ENCODE results near the gene MSH2.
"Not testable (repeated sequence)": the region's sequence is repeated elsewhere in the genome, so short reads cannot be mapped to it uniquely, and the experiment has no call there.

MSH2 gene

DNA sequence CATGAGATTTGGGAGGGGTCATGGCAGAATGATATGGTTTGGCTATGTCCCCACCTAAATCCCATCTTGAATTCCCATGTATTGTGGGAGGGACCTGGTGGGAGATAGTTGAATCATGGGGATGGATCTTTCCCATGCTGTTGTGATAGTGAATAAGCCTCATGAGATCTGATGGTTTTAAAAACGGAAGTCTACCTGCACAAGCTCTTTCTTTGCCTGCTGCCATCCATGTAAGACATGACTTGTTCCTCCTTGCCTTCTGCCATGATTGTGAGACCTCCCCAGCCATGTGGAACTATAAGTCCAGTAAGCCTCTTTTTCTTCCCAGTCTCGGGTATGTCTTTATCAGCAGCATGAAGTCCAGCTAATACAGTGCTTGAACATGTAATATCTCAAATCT lies 5.0 kb downstream of the MSH2 start:
- DNase-seq (ENCODE audit: low read depth), result not testable (repeated sequence)

DNA sequence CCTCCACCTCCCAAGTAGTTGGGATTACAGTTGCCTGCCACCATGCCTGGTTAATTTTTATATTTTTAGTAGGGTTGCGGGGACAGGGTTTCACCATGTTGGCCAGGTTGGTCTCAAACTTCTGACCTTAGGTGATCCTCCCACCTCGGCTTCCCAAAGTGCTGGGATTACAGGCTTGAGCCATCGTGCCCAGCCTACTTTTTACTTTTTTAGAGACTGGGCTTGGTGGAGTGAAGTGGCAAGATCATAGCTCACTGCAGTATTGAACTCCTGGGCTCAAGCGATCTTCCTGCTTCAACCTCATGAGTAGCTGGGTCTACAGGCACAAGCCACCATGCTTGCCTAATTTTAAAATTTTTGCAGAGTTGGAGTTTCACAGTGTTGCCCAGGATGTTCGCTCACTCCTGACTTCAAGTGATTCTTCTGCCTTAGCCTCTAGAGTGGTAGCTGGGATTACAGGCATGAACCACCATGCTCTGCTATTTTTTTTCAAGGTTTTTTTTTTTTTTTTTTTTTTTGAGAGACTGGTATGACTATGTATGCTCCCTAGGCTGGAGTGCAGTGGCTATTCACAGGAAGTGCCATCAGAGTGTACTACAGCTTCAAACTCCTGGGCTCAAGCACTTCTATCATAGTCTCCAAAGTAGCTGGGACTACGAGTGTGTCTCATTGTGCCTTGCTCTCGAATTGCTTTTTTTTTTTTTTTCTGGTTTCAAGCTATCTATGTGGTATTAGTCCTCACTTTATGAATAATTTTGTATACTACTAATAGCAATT lies 11.9 kb downstream of the MSH2 start:
- DNase-seq (ENCODE audit: low read depth), result no peak

DNA sequence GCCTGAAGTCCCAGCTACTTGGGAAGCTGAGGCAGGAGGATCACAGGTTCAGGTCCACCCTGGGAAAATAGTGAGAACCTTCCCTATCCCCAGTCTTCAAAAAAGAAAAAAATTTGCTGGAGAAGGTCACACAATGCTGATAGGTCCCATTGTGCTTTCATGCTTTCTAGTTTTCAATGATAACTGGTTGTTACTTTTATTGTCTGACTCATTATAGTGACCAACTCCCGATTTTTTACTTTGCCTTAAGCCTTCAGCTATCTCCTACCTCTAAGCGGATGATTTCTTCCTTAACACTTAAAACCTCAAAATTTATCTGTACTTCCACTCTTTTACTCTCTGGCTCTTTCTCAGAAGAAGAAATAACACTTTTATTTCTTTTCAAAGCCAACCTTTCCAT lies 17.3 kb downstream of the MSH2 start:
- DNase-seq (ENCODE audit: low read depth), result no peak

- not testable (repeated sequence) for DNase-seq (ENCODE audit: low read depth)
Observed at GRCh38 chr2:47420683-47421082, 17.7 kb downstream of the MSH2 start.

DNA sequence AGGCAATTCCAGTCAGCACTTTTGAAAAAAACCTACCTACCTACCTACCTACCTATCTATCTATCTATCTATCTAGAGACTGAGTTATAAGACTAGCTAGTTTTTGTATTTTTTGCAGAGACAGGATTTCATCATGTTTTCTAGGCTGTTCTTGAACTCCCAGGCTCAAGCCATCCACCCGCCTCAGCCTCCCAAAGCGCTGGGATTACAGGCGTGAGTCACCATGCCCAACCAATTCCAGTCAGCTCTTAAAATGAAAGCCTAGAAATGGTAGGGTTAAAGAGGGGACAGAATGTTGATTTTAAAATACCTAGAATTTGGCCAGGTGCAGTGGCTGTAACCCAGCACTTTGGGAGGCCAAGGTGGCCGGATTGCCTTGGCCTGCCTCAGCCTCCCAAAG lies 19.1 kb downstream of the MSH2 start:
- DNase-seq (ENCODE audit: low read depth), result no peak

- no peak for DNase-seq (ENCODE audit: low read depth)
Observed at GRCh38 chr2:47422560-47422959, 19.6 kb downstream of the MSH2 start.

- DNase-seq (ENCODE audit: low read depth), result no peak
Observed at GRCh38 chr2:47426786-47427185, 23.8 kb downstream of the MSH2 start.

- DNase-seq (ENCODE audit: low read depth), result no peak
Observed at GRCh38 chr2:47429795-47430194, 26.8 kb downstream of the MSH2 start.

DNA sequence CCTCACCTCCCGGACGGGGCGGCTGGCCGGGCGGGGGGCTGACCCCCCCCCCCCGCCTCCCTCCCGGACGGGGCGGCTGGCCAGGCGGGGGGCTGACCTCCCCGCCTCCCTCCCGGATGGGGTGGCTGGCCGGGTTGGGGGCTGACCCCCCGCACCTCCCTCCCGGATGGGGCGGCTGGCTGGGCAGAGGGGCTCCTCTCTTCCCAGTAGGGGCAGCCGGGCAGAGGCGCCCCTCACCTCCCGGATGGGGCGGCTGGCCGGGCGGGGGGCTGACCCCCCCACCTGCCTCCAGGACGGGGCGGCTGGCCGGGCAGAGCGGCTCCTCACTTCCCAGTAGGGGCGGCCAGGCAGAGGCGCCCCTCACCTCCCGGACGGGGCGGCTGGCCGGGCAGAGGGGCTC lies 30.1 kb downstream of the MSH2 start:
- not testable (repeated sequence) for DNase-seq (ENCODE audit: low read depth)

DNA sequence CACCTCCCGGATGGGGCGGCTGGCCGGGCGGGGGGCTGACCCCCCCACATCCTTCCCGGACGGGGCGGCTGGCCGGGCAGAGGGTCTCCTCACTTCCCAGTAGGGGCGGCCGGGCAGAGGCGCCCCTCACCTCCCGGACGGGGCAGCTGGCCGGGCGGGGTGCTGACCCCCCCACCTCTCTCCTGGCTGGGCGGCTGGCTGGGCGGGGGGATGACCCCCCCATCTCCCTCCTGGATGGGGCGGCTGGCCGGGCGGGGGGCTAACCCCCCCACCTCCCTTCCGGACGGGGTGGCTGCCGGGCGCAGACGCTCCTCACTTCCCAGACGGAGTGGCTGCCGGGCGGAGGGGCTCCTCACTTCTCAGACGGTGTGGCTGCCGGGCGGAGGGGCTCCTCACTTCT lies 30.5 kb downstream of the MSH2 start:
- not testable (repeated sequence) for DNase-seq (ENCODE audit: low read depth)

DNA sequence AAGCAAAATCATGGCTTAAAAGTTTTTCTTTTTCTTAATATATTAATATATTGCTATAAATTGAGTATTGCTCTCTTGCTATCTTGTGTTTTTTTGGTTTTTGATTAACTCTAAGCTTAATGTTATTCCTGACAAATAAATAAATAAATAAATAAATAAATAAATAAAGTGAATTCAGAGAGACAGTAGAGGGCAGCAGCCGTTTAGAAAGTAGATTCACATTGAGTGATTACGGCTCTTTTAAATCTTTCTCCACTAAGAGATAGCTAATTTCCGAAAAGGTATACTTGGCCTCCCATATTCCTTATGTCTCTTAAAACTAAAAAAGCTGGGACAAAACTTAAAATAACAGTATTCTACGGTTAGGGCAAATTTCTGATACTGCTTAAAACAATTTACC lies 34.3 kb downstream of the MSH2 start:
- no peak for DNase-seq (ENCODE audit: low read depth)

DNA sequence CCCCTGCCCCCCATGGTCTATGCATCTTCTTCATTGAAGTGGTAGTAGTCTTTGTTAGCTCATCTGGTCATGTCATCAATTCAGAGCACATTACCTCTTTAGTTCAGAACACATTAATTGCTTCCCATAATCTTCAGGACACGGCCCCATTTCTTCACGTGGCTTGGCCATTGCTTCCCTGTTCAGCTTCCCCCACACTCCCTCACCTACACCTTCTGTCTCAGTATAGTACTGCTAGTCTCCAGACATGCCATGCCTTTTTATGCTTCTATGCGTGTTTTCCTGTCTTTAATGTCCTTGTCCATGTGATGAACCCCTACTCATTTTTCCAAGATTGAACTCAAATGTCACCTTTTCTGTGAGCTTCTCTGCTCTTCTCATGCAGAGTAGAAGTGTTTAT lies 35.1 kb downstream of the MSH2 start:
- no peak for DNase-seq (ENCODE audit: low read depth)

DNA sequence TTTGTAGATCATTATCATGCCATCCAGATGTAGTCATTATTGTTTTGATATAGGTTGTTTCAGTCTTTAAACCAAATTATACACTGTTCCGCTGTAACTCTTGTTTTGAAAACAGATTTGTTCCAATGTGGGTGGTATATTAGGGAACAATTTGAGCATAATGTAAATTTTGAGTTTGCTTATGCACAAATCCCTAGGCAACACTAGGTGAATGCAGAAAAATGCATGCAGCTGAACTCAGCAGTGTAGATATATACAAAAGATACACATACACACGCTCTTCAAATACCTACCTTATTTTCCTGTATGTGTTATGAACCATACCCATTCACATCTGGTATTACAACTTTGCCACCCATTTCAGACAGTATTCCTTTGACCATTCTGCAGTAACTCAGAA lies 35.8 kb downstream of the MSH2 start:
- DNase-seq (ENCODE audit: low read depth), result no peak

DNA sequence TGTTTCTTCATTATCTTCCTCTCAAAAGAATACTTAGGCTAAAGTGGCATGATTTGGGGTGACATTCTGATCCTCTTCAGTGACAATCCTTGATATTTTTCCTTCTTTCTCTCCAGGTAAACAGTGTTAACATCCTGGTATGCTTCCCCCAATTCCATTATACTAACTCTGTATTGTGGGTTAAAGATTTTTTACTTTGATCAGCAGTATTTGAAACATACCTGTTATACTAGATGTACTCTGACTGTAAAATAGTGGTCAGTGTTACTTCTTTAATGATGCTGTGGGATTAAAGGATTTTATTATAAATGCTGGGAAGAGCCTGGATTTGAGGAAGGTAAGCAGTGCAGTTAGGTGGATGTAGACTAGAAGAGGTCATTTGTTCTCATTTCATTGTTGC lies 48.8 kb downstream of the MSH2 start:
- DNase-seq (ENCODE audit: low read depth), result no peak

- no peak for DNase-seq (ENCODE audit: low read depth)
Observed at GRCh38 chr2:47452761-47453160, 49.8 kb downstream of the MSH2 start.

GRCh38 chr2:47454818-47455217 lies 51.9 kb downstream of the MSH2 start:
- not testable (repeated sequence) for DNase-seq (ENCODE audit: low read depth)

DNA sequence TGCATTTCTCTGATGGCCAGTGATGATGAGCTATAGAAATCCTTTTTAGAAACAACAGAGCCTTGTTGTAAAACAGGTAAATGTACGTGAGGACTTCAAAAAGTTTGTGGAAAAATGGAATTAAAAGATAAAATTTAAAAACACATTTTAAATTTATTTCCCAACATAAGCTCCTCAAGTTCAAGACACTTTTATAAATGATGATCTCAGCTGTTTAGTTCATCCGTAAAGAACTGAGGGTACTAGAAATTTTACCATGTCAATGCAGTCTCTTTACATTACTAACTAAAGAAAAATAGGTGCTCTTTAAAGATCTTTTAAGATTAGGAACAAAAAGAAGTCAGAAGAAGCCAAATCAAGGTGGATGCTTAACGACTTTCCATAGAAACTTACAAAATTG lies 52.5 kb downstream of the MSH2 start:
- DNase-seq (ENCODE audit: low read depth), result no peak

DNA sequence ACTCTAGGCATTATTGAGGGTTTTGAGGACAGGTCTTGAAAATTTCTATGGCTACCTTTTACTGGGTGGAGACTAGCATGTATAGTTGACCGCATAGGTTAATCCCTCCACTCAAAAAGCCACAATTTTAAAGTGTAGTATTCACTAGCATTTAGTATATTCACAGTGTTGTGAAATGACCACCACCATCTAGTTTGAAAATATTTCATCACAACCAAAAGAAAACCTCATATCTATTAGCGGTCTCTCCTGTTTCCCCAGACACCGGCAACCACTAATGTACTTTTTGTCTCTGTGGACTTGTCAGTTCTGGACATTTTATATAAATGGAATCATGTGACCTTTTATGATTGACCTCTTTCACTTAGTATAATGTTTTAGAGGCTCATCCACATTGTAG lies 53.9 kb downstream of the MSH2 start:
- no peak for DNase-seq (ENCODE audit: low read depth)

DNA sequence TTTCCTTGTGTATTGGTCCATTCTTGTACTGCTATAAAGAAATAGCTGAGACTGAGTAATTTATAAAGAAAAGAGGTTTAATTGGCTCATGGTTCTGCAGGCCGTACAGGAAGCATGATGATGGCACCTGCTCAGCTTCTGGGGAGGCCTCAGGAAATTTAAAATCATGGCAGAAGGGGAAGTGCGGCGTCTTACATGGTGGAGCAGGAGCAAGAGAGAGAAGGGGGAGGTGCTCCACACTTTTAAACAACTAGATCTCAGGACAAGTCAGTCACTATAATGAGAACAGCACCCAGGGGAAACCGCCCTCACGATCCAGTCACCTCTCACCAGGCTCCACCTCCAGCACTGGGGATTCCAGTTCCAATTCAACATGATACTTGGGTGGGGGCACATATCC lies 54.3 kb downstream of the MSH2 start:
- no peak for DNase-seq (ENCODE audit: low read depth)

GRCh38 chr2:47459021-47459420 lies 56.1 kb downstream of the MSH2 start:
- DNase-seq (ENCODE audit: low read depth), result no peak

DNA sequence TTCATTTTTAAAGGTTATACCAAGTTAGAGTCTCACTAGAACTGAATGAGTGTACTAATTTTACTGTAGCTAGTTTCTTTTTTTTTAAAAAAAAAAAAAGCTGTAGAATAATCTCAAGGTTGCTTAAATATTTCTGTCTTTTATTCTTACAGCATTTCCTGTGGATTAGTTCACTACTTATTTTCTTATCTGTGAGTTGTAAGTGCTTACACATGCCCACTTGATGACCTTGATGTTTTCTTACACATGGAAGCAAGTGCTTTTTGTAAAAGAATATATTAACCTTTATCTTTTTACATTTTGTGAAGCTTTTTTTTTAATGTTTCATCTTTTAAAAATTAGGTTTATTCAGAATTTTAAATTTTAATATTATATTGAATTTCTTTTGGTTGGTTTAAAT lies 57.8 kb downstream of the MSH2 start:
- DNase-seq (ENCODE audit: low read depth), result no peak

GRCh38 chr2:47471429-47472116 lies 68.6 kb downstream of the MSH2 start:
- DNase-seq (ENCODE audit: low read depth), result no peak

GRCh38 chr2:47479863-47480262 lies 76.9 kb downstream of the MSH2 start:
- DNase-seq (ENCODE audit: low read depth), result no peak

- DNase-seq (ENCODE audit: low read depth), result no peak
Observed at GRCh38 chr2:47483191-47483590, 80.2 kb downstream of the MSH2 start.

All from stimulated activated CD8-positive, alpha-beta memory T cell treated with anti-CD3 and anti-CD28 coated beads, Interleukin-12 subunit alpha, Interleukin-12 subunit beta, amount 100 ng/mL, for 4 hours (primary cell).